Ramos (cell line): ENCODE data around the gene MLYCD.

Source experiments
- in situ Hi-C: fragments of 300-500 bp; cut with MboI; formaldehyde crosslinking; loops from one replicate; pipeline ENCODE4 v1.14.3; 2022; ENCODE audit warnings: low sequenced_read_pairs; ENCODE audit not compliant: unreplicated experiment

The MLYCD gene

DNA sequence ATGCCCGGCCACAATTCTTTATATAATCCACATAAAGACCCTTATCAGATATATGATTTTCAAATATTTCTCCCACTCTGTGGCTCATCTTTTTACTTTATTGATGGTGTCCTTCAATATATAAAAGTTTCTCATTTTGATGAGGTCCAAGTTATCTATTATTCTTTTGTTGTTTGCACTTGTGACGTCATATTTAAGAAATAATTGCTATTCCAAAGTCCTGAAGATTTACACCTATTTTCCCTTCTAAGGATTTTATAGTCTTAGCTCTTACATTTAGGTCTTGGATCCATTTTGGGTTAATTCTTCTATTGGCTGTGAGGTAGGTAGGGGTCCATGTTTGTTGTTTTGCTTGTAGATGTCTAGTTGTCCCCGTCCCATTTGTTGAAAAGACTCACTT, 3.0 kb upstream of the MLYCD start:
- in situ Hi-C loops = no loop called here

DNA sequence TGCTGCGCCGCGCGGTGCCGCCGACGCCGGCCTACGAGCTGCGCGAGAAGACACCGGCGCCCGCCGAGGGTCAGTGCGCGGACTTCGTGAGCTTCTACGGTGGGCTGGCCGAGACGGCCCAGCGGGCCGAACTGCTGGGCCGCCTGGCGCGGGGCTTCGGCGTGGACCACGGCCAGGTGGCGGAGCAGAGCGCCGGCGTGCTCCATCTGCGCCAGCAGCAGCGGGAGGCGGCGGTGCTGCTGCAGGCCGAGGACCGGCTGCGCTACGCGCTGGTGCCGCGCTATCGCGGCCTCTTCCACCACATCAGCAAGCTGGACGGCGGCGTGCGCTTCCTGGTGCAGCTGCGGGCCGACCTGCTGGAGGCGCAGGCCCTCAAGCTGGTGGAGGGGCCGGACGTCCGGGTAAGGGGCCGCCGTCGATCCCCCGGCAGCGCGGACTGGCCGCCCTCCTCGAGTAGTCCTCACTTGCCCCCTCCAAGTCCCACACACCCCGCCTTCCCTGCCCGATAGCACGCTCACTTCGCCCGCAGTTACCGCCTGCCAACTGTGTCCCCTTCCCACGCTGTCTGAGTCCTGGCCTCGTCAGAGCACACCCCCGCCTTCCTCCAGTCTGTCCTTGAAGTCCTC, 470 bp downstream of the MLYCD start:
- in situ Hi-C loops = no loop called here

DNA sequence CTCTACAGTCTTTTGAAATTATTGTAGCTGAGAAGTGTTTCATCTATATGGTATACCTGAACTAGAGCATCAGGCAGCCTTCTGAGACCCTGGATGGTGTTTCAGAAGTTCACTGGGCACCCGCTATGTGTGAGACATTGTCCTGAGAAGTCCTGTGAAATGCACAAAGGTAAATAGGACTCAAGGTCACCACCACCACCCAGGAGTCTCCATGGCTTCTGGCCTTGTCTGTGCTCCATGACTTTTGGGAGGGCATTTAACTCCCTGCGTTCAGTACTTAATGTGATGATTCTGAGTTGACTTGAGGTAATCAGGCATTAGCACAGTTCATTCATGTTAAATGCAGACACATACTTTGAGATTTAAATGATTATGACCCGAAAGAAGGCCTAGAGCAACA, 1.1 kb downstream of the MLYCD start:
- in situ Hi-C loops = no loop called here

DNA sequence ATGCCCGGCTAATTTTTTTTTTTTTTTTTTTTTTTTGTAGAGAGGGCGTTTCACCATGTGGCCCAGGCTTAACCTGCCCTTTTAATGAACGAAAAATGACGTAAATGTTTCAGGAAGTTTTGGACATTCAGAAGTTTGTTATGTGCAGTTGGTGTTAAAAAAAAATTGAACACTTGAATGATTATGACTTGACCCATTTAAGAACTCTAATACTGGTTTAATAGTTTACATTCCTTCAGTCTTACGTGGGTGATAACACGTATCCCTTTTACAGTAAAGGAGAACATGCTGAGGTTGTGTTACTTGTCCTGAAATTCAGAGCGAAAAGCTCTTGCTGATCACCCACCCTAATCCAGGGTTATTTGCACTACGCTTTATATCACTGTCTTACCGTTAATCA, 1.7 kb downstream of the MLYCD start:
- in situ Hi-C loops = no loop called here

DNA sequence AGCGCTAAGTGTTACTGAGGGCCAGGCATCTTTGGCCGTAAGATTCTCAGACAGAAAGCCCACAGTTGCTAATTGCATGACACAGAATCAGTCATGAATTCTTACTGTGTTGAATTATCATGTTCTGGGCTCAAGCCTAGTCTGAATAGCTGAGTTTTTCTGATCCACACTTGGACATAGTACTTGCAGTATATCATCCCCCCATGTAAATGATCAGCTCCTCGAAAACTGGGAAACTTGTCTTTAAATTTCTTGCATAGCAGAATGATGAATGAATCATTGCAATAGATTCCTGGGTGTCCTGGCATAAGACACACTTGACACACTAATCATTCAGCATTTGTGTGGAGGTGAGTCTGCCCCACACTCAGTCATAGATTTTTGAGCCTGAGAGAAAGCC, 2.2 kb downstream of the MLYCD start:
- in situ Hi-C loops = no loop called here

DNA sequence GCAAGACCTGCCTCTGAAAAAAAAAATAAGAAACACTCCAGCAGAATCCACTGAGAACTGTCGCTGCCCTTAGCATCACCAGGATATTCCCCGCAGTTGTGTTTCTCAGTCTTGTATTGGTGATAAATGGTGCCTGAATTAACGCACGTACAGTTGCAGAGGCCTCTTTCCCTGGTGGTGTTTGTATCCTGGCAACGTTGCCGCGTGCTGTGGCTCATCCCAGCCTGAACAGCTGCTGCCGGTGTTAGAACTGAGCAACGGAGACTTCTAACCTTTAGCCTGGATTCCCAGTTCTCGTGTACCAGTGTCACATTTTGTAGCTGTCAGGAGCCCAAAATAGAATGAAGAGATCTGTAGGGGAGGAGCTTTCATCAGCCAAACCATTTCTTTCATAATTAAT, 4.8 kb downstream of the MLYCD start:
- in situ Hi-C loops = no loop called here

DNA sequence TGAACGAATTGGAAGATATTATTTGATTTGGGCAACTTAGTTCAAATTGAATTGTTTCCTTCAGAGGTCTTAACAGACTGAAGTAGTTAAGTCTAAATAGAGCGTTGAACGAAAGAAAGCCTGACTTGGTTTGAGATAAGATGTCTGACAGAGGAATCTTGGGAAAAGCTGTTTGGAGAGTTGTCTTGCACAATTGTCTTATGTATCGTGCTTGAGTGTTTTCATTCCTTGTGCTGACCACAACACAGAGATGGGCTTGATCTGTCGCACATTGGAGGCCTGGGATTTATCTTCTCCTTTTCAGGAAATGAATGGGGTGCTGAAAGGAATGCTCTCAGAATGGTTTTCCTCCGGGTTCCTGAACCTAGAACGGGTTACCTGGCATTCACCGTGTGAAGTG, 7.8 kb downstream of the MLYCD start:
- in situ Hi-C loops = no loop called here

DNA sequence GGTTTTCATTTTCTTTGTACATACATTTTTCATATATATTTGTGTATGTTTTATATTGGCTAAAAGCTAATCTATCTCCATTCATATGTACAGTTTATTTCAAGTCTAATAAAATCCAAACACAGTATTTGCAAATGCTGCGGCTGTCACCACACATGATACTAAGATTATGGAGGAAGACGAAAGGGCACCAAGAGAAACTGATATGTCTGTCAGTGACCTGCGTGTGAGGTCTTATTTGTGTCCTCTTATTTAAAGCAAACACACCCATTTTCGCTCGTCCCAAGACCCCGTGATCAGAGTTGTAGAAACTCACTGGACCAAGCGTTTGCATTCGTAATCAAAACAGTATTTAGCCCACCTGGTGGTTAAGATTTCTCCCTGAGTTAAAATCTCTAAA, 8.2 kb downstream of the MLYCD start:
- in situ Hi-C loops = no loop called here

DNA sequence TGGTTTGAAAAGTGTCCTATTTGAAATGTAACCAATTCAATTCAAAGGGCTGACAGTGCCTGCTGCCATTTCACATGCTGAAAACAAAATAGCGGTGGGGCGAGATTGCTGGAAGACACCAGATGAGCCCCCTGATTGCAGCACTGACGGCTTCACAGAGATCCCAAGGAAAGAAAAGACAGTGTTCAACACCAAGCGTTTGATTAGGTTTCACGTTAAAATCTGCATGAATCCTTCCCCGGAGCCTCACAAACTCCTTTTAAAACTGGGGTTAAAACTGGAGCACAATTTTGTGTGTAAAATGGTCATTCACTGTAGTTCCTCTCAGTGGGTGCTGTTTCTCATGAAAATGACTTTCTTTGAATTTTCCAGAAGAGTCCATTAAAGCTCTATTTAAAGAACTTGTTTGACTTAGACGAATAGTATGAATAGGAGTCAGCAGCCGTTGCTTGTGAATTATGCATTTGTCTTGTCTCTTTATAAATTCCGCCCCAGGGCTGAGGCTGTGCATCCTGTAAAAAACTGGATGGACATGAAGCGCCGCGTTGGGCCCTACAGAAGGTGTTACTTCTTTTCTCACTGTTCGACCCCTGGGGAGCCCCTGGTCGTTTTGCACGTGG, 8.8 kb downstream of the MLYCD start:
- in situ Hi-C loops = no loop called here

DNA sequence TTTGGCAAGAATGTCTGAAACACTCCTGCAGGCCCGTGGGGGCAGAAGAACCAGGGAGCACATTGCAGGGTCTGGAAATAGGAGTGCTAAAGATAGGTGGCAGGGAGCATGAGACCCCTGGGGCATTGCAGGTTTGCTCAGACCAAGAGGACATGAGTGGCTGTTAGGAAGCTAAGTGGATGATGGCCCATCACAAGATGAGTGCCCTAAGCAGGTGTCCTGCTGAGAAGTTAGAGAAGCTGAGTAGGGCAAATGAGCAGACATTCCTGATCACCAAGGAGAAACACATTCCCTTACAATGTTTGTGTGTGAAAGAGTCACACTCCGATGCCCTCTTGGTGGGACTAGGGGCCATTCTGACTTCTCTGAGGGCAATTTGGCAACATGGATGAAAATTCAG, 9.9 kb downstream of the MLYCD start:
- in situ Hi-C loops = no loop called here

DNA sequence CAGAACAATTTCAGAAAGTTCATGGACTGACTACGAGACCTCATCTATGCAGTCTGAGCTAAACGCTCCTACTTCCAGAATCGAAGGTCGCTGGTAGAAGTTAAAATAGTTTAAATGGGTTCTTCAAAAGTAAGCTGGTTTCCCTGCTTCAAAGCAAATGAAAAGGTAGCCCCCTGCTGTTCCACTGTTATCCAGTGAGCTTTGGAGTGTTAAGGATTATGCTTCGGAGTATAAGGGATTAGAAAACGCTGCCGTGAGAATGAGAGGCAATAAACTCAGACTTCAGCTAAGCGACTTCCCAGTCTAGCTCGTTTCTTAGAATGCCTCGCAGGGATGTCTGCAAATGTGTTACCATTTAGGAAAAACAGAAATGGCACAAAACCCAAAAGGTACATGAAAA, 12.4 kb downstream of the MLYCD start:
- in situ Hi-C loops = no loop called here

DNA sequence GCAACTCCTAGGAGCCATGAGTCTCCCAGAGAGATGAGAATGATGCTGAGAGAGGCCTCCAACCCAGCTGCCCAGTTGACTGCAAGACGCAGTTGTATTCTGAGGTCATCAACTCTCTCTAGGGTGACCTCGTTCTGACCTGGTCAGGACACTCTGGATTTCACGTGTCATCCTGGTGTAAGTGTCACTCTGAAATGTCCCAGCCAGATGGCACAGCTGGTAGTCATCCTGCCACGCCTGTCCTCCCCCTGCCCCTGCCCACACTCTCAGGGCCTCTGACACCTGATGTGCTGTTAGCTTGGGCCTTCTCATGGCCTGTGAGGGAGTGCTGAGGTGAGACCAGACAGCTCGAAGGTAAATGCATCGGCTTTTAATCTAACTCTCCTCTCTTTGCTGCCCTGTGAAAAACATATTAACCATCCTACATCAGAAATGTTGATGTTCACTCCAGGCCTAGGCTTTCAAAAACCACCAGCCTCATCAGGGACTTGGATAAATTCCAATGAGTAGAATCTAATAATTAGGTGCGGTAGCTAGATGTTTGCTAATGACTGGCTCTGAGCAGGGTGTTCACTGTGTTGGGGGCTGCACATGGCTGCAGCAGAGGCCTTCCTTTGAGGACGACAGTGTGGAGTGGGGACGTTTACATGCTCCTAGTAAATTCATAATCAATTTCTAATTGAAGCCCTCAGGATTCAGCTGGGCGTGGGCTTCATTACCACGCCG, 13.8 kb downstream of the MLYCD start:
- in situ Hi-C loops = no loop called here

DNA sequence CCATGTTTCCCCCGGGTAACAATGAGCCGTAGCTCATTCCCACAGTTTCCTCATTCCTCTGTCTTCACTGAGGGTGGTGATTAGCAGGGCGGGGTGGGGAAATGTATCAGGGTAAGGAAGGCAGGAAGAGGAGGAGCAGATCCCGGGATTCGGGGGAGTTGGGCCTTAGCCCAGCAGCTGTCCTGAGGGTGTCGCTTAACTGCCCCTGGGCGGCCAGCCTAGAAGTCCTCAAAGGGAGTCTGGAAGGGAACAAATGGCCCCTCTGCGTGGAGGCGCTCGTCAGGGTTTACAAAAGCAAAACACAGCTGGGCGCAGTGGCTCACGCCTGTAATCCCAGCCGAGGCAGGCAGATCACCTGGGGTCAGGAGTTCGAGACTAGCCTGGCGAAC, 14.3 kb downstream of the MLYCD start:
- in situ Hi-C loops = no loop called here

DNA sequence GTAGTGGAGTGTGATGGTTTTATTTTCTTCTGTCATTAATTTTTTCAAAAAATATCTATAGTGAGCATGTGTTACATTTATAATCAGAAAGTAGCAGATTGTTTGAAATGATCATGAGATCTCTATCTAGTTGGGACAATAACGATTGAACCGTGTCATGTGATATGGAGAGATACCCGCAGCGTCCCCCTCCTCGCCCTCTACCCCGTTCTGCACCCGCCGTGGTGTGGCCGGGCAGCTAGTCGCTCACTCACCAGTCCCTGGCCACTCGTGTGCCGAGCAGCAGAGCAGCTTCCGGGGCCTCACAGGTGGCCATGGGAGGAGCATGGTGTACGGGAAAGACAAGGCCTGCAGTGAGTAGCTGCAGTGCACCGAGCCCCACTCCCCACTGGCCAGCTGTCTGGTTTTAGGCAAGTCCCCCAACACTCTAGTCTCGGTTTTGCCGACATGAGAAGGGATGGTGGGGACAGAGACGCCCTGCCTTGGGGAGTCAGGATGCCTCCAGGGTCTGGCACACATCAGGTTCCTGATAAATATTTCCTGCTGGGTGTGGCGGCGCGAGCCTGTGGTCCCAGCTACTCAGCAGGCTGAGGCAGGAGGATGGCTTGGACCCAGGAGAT, 15.3 kb downstream of the MLYCD start:
- in situ Hi-C loops = no loop called here

DNA sequence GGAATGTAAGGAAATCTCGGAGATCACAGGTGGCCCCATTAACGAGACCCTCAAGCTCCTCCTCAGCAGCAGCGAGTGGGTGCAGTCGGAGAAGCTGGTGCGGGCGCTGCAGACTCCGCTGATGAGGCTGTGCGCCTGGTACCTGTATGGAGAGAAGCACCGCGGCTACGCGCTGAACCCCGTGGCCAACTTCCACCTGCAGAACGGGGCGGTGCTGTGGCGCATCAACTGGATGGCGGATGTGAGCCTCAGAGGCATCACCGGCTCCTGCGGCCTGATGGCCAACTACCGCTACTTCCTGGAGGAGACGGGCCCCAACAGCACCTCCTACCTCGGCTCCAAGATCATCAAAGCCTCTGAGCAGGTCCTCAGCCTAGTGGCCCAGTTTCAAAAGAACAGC, 16.2 kb downstream of the MLYCD start:
- in situ Hi-C loops = no loop called here

DNA sequence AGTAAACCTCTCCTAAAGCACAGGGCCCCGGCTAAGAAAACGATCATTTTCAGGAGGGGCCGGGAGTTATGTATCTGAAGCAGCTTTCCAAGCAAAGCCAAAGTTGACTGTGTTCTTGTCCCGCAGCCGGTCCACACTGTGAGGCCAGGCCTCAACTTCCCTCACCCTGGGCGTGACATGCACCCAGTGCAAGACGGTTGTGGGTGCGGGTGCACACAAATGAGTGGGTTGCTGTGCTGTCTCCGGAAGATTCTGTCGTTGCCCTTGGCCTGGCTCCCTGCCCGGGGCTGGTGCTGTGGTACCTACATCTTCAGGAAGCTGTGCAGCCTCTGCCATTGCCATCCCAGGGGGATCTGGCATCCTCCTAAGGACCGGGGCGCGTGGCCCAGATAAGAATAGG, 16.6 kb downstream of the MLYCD start:
- in situ Hi-C loops = no loop called here

DNA sequence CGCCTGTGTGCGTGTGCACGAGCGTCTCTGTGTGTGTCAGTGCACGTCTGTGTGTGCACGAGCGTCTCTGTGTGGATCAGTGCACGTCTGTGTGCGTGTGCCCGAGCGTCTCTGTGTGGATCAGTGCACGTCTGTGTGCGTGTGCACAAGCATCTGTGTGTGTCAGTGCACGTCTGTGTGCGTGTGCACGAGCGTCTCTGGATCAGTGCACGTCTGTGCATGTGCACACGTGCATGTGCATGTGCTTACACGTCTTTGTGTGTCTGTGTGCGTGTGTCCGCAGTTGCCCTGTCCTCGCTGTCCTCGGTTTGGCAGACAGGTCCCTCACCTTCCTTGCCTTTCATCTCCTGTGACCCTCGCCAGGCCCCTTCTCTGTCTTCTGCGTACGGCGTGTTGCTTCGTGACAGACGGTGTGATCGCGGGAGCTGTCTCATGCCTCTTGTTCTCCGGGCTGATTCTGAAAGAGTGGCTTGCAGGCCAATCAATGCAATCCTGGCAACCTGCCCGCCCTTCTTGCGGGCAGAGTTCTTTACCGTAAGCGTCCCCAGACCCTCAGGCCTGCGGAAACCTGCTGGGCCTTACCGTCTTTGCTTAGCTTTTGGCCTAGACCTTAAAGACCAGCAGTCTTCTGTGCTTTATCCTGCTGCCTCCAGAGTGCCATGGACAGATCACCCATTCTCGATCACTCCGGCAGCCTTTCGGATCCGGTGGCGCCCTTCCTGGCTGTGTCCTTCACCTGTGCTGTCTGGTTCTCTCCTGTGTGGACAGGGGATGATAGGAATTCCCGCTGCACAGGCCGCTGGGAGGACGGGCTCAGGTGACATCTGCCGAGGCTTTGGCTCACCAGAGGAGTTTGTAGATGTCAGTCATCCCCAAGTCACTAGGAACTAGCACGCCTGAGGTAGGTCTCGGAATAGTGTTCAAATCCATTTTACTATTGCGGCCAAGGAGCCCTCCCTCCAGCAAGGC, 18.5 kb downstream of the MLYCD start:
- in situ Hi-C loops = no loop called here

DNA sequence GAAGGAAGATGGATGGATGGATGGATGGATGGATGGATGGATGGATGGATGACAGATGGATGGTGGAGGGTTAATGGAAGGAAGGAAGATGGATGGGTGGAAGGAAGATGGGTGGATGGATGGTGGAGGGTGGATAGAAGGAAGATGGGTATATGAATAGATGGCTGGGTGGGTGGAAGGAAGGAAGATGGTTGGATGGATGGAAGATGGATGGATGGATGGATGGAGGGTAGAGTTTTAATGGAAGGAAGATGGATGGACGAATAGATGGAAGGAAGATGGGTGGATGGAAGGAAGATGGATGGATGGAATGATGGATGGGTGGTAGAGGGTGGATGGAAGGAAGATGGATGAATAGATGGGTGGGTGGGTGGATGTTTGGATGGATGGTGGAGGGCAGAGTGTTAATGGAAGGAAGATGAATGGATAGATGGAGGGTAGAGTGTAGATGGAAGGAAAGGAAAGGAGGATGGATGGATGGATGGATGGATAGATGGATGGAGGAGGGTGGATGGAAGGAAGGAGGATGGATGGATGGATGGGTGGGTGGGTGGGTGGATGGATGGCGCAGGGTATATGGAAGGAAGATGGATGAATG, 22.1 kb downstream of the MLYCD start:
- in situ Hi-C loops = no loop called here

DNA sequence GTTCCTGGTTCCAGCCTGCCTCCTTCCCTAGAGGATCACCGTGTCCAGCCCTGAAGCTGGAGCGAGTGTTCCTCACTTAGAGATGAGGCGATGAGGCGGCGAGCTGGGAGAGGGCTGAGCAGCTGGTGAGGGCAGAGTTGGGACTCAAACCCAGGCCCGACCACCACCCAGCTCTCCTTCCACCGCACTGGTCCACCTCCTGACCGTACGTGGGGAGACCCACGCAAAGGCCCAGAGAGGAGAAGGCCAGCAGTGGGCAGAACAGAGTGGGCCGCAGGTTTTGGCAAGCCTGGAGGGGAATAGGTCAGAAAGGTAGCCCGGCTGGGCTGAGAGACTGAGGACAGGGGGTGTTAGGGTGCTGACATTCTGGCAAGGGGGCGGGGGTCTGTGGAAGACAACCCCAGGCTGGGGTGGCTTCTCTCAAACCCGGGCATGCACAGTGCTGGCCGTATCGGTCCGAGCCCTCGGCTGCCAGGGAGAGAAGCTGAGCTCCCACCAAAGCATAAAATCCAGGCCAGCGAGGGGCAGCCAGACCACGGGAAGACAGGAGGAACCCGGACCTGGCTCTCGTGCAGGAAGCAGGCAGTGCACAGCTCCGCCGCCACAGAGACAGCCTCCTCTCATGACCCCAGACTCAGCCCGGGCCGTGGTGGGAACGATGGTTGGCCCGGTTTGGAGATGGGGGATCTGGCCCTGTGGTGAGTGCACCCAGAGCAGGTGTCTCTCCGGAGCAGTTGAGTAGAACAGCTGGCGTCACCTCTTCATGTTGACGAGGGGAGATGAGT, 24.9 kb downstream of the MLYCD start:
- in situ Hi-C loops = no loop called here
